AG09309 (cell line): ENCODE results near the gene DERA.

Source experiments
- DNase-seq: peaks from one replicate; pipeline ENCODE4 v3.0.0-alpha.2; 2010; ENCODE audit warnings: low read depth
- H3K4me3 ChIP-seq: 2 replicates; pipeline ENCODE4 v1.5.1; 2011; ENCODE audit warnings: mild to moderate bottlenecking, low read depth, low read length, moderate library complexity; ENCODE audit not compliant: control insufficient read depth
- TF ChIP-seq, protein P1 (sequence below): IDR thresholded peaks from 2 replicates; pipeline ENCODE4 v1.5.1; 2011; ENCODE audit warnings: mild to moderate bottlenecking, low read depth, low read length, inconsistent platforms; ENCODE audit not compliant: insufficient read depth, control insufficient read depth; ENCODE audit errors: missing control alignments

The DERA gene

DNA sequence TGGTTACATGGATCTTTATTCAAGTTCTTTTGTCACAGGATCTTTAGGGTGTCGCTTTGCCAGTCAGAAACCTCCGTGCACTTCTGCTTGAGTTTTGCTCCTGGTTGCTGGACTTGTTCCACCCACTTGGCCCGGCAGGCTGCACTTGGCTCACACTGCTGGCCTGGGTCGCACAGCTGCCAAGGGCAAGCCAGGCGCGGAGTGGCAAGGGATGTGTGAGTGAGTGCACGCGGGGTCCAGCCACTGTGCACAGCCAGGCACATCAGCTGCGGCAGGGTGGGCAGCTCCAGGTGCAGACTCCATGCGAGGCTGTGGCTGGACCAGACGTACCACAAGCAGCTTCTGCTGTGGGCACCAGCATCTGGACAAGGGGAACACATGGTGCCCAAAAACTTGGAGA is 76.6 kb downstream of the DERA start:
- TF ChIP-seq, protein P1, sequence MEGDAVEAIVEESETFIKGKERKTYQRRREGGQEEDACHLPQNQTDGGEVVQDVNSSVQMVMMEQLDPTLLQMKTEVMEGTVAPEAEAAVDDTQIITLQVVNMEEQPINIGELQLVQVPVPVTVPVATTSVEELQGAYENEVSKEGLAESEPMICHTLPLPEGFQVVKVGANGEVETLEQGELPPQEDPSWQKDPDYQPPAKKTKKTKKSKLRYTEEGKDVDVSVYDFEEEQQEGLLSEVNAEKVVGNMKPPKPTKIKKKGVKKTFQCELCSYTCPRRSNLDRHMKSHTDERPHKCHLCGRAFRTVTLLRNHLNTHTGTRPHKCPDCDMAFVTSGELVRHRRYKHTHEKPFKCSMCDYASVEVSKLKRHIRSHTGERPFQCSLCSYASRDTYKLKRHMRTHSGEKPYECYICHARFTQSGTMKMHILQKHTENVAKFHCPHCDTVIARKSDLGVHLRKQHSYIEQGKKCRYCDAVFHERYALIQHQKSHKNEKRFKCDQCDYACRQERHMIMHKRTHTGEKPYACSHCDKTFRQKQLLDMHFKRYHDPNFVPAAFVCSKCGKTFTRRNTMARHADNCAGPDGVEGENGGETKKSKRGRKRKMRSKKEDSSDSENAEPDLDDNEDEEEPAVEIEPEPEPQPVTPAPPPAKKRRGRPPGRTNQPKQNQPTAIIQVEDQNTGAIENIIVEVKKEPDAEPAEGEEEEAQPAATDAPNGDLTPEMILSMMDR, result no peak
- H3K4me3 ChIP-seq, result no peak overlapping the region
- DNase-seq, result no peak

DNA sequence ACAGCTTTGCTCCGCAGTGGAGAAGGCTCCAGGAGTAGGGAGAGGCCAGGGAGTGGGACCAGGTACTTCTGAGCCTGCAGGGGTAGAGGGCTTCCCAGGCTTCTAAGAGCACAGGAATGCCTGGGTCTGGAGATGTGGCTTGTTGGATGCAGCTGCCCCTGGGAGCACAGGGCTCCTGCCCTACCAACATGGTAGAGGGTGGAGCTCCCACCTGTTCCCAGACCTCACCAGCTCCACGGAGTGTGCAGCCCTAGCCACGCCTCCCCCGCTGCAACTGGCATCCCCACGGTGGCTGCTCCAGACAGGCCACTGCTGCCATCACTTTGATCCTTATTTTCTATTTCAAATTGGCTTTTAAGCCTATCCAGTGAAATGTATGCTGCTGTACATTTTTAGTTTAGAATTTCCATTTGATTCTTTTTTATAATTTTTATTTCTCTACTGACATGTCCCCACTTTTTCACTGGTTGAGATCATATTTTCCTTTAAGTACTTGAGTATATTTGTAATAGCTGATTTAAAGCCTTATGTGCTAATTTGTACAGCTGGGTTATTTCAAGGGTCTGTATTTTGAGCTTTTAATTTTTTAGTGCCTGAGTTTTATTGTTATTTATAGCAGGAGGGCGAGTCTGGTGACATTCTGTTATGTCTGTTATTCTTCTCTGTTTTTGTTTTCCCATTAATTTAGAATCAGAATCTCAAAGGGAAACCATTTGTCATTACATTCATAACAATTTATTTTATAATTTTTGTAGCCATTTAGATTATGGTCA is 78.0 kb downstream of the DERA start:
- H3K4me3 ChIP-seq, result no peak overlapping the region
- TF ChIP-seq, protein P1, result no peak
- DNase-seq, result no peak

DNA sequence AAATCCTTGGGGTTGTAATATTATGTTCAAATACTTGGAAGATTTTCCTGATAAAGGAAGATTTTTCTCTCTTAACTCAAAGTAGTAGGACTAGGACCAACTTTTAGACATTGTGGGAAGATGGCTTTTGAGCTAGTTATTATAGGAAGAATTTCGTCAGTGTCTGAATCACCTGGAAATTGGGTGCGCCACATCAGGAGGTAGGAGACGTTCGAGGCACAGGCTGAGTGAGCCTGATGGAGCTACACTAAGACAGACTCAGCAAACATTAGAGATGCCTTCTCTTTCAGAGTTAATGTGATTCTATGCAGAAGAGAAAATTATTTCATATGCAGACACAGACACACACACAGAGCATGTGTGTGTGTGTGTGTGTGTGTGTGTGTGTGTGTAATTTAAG is 84.7 kb downstream of the DERA start:
- no peak for DNase-seq
- no peak overlapping the region for H3K4me3 ChIP-seq
- TF ChIP-seq, protein P1, result no peak

DNA sequence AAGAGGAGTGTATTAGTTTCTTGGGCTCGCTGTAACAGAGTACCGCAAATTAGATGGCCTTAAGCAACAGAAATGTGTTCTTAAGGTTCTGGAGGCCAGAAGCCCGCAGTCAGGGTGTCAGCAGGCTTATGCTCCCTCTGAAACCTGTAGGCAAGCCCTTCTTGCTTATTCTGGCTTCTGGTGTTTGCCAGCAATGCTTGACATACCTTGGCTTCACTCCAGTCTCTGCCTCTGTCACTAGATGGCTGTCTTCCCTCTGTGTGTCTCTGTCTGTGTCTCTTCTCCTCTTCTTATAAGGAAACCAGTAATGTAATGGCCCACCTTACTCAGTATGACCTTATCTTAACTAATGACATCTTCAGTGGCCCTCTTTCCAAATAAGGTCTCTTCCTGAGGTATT is 85.1 kb downstream of the DERA start:
- H3K4me3 ChIP-seq, result no peak overlapping the region
- TF ChIP-seq, protein P1, result no peak
- DNase-seq, result no peak

DNA sequence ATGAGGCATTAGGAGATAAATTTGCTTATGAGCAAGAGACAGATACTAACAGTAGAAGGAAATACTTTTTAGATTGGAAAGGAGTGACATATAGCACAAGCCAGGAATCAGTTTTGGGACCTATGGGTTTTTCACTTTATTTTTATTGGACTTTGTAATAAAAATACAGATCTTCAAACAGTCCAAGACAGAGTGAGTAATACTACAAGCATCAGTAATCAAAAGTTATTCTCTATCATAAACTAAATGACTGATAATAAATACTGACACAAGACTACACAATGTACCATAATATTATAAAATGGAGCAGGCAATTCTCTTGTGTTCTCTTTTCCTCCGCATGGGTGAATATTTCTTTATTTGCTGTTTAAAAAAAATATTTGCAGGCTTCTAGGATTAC is 85.8 kb downstream of the DERA start:
- TF ChIP-seq, protein P1, result no peak
- H3K4me3 ChIP-seq, result no peak overlapping the region
- no peak for DNase-seq

DNA sequence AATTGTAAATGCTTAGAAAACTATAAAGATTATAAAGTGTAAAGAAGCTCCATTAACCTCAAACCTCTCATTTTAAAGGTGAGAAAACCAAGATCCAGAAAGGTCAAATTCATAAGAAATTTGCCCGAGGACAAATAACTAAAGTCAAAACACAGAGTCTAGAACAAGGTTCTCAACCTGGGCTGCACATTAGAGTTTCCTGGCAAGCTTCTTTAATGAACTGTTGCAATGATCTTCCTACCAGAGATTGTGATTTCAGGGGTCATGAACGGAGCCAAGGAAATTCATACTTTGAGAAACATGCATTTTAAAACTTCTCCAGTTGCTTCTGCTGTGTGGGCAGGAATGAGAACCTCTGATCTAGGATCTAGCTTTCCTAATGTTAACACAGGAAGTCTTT is 86.8 kb downstream of the DERA start:
- DNase-seq, result no peak
- H3K4me3 ChIP-seq, result no peak overlapping the region
- TF ChIP-seq, protein P1, result no peak

DNA sequence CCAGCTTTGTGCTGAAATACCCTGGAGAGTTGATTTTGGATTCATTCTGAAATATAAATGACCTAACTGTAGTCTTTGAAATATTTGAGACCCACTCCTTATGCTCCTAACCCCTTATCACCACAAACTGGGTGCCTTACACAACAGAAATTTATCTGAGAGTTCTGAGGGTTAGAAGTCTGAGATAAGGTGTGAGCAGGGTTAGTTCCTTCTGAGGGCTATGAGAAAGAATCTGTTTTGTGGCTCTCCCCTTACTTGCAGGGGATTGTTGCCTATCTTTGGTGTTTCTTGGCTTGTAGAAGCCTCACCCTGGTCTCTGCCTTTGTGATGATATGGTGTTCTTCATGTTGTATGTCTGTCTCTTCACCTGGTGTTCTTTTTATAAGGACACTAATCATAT is 91.7 kb downstream of the DERA start:
- TF ChIP-seq, protein P1, result no peak
- H3K4me3 ChIP-seq, result no peak overlapping the region
- no peak for DNase-seq
